IPS-18c (cell line): Measurements from ENCODE around the gene LTN1.
"Not testable (repeated sequence)": the region's sequence is repeated elsewhere in the genome, so short reads cannot be mapped to it uniquely, and the experiment has no call there.

Source experiments
- H3K4me3 ChIP-seq: 2 replicates; pipeline ENCODE4 v1.7.0; 2013; ENCODE audit warnings: low read depth, mild to moderate bottlenecking, low read length, moderate library complexity; ENCODE audit not compliant: insufficient read depth
- H3K9me3 ChIP-seq: one replicate; pipeline ENCODE4 v1.6.1; 2013; ENCODE audit warnings: mild to moderate bottlenecking, low read length, moderate library complexity; ENCODE audit not compliant: control insufficient read depth, insufficient read depth

LTN1 gene

DNA sequence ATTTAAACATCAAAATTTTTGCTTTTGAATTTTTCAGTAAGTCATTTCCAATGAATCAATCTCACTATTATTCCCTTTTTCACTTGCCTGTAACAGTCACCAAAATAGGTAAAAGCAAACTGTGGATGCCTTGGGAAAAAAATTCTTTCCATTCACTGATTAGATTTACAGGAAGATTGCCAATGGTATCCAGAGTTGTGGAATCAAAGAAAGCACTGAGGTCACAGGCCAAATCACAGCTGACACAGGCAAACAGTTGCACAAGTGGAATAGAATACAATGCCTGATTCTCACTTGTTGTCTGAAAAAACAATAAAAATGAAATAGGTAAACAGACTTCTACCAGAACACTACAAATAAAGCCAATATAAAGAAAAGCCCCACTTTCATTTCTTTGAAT, 48.4 kb downstream of the LTN1 start:
- no peak overlapping the region for H3K4me3 ChIP-seq
- no peaks in the 10 kb centered on the region for H3K9me3 ChIP-seq

DNA sequence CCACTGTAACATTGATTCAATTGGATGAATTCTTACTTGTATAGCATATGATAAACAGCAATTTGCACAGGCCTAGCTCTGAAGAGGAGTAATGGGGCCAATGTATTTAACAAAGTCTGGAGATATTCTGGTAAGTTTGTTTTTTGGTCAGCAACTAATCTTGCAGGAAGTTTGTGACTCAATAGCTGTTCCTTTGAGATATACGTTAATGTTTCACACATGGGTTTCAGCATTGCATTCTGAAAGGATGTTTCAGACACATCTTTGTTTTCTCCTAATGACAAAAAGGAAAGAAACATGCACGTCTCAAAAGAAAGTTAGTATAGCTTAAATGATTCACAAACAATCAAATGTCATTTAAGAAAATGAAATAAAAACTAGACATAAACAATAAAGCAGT, 49.0 kb downstream of the LTN1 start:
- H3K4me3 ChIP-seq = no peak overlapping the region
- H3K9me3 ChIP-seq = no peaks in the 10 kb centered on the region

DNA sequence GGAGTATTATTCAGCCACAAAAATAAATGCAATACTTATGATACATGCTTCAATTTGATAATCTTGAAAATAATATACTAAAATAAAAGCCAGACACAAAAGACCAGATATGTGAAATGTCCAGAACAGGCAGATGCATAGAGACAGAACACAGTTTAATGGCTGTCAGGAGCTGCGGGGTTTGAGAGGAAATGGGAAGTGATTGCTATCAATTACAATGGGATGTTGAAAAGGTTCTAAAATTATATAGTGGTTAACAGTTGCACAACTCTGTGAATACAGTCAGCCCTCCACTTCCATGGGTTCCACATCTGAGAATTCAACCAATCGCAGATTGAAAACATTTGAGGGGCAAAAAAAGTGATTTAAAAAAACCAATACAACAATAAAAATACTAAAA, 54.0 kb downstream of the LTN1 start:
- Histone ChIP-seq H3K9me3 (no peaks in the 10 kb centered on the region), H3K4me3 (no peak overlapping the region)

DNA sequence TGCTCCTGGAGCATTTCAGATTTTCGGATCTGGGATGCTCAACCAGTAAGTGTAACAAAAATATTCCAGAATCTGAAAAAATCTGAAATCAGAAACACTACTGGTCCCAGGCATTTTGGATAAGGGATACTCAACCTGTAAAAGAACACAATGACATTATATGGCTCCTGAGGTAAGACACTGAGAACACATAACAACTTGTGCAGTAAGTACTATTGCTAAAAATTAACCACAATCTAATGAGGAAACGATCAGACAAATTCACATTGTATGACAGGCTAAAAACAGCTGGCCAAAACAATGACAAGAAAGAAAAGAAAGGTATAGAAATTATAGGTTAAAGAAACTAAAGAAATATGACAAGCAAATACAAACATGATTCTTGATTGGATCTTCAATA, 54.9 kb downstream of the LTN1 start:
- no peaks in the 10 kb centered on the region for H3K9me3 ChIP-seq
- H3K4me3 ChIP-seq = no peak overlapping the region

DNA sequence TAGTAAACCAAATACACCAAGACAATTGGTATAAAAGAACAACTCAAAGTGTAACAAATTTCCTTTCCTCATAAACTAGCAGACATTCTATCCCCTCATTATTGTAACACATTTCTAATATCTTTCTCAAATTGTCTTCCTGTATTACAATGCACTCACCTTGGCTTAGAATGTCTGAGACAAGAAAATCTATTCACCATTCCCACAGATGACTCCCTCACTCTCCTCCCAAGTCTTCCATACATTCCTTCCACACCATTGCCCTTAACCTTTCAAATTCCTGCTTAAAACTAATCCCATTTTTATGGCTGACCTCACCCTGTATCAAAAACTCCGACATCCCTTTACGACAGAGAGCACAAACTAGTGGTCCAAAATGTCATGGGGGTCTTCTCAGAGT, 56.0 kb downstream of the LTN1 start:
- no peaks in the 10 kb centered on the region for H3K9me3 ChIP-seq
- H3K4me3 ChIP-seq = no peak overlapping the region

DNA sequence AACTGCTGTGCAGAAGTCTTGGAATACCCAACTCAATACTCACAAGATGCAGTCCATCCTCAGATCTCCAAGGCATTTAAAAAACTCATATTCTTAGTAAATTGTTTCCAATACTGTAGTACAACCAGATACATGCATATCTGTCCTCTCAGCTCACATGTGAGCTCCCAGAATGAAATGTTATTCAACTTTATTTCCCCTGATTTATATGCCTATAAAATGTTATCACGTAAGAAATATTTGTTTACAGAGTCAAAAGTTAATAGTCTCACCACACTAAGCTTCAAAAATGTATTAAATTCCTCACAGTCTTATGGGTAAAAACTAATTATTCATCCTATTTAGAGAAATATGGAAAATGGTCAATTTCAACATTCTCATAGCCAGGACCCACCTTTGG, 56.6 kb downstream of the LTN1 start:
- H3K9me3 ChIP-seq = no peaks in the 10 kb centered on the region
- H3K4me3 ChIP-seq = no peak overlapping the region

DNA sequence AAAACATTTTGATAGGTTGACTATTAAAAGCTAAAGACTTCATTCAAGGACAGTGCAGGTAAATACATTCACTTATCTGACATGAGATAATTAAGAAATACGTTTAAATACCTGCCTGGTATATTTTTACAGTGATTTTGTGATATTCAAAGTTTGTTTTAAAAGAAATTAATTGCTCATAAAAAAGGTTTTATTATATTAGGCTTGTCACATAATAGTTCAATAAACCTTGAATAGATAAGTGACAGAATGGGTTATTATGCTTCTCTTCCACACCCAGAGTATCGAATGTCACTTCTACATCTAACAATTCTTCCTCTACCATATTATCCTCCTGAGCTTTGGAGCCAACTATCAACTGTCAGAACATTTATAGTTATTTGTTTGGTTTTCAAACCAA, 60.0 kb downstream of the LTN1 start:
- Histone ChIP-seq H3K9me3 (no peaks in the 10 kb centered on the region), H3K4me3 (no peak overlapping the region)

DNA sequence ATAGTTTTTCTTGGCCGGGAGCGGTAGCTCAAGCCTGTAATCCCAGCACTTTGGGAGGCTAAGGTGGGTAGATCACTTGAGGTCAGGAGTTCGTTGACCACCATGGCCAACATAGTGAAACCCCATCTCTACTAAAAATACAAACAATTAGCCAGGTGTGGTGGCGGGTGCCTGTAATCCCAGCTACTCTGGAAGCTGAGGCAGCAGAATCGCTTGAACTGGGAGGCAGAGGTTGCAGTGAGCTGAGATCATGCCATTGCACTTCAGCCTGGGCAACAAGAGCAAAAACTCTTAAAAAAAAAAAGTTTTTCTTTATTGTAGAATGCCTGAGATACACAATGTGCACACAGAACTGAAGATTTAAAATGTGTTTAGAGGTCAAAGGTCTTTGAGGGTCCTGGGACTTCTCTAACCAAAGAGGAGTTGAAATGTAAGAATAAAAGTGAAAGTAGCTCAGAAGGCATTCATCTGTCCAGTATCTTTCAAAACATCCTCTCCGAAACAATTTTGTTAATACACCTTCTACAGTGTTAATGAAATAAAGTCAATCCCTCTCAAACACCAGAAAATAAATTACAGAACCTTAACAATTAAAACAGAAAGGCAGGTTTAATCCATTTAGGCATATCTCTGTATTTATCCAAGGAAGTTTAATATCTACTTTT, 60.8 kb downstream of the LTN1 start:
- H3K9me3 ChIP-seq, H3K4me3 ChIP-seq: not testable (repeated sequence)

DNA sequence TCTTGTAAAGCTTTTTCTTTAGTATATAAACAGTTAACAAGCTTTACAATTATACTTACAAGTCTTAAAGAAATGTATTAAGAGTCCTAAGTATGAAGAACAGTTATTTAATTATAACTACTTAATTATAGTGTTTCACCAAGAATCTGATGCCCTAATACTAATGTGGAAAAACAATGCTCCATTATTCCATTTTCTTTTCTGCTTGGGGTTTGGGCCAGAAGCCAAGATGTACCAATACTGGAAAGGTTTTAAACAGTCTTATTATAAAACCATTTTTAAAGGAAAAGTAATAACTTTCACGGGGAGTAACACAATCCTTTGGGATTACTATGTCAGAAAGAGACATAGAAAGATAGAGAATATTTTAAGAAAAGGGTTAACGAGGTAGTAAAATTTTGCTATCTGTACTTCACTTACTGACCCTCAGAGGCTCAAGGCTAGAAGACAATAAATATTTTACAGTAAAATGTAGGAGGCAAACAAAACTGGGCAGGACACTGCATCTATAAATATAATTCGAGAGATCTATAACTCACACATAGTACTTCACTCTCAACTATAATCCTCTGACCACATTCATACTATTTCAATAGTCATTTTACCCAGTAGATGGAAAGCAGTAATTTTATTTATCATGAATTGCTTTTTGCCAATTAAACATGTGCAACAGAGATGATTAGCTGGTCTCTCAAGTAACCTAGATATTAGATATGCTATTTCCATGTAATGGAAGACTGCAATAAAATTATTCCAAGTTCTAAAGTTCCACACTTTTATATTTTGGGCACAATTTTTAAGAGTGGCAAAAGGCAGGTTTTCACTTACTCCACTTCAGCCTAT, 63.9 kb downstream of the LTN1 start:
- H3K4me3 ChIP-seq = no peak overlapping the region

DNA sequence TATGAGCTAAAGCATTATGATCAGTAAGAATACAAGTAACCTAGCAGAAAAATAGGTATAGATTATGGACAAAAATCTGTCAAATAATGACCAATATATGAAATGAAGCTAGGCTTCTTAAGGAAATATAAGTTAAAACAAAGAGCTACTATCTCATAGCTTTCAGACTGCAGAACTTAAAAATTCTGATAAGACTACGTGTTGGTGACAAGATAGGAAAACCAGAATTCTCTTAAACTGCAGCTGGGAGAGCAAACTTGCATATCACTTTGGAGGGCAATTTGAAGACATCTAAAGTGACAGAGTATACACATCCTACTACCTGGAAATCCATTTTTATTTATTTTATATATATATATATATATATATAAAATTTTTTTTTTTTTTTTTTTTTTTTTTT, 65.5 kb downstream of the LTN1 start:
- Histone ChIP-seq H3K9me3 (no peaks in the 10 kb centered on the region), H3K4me3 (no peak overlapping the region)

More for the DNA sequence above, 63.9 kb downstream of the LTN1 start:
- H3K9me3 ChIP-seq = no peaks in the 10 kb centered on the region

DNA sequence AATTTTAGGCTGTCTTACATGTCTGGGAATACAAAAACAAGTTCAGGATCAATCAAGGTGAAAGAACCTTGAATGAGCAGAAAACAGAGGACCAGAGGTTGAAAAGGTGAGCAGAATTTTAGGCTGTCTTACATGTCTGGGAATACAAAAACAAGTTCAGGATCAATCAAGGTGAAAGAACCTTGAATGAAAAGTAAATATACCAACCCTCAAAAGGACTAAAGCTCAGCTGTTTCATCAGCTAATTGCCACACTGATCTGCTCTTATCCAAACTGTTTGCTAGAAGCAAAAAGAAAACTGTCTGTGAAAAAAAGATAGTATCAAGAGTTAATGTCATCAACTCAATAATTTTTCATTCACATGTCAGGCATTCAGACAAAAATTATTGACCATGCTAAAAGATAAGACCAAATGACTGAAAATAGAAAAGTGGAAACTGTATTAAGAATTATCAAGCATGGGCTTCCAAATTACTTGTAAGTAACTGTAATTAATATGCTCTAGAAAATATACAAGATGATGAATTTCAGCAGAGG, 69.2 kb downstream of the LTN1 start:
- H3K4me3 ChIP-seq = no peak overlapping the region
- H3K9me3 ChIP-seq = no peaks in the 10 kb centered on the region

DNA sequence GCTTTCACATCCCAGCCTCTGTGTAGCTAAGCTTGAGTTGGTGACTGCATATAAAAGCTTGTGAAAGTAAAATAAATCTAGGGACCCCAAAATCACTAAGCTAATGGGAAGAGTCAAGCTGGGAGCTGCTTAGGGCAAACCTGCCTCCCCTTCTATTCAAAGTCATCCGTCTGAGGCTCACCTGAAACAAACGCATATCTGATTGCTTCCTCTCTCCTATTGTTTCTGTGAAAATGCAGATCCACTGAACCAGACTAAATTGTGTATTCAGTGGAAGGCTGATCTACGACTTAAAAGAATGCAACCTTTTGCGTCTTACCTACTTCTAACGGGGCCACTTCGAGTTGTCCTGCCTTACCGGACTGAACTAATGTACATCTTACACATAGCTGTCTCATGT, 70.3 kb downstream of the LTN1 start:
- no peak overlapping the region for H3K4me3 ChIP-seq
- H3K9me3 ChIP-seq = no peaks in the 10 kb centered on the region

DNA sequence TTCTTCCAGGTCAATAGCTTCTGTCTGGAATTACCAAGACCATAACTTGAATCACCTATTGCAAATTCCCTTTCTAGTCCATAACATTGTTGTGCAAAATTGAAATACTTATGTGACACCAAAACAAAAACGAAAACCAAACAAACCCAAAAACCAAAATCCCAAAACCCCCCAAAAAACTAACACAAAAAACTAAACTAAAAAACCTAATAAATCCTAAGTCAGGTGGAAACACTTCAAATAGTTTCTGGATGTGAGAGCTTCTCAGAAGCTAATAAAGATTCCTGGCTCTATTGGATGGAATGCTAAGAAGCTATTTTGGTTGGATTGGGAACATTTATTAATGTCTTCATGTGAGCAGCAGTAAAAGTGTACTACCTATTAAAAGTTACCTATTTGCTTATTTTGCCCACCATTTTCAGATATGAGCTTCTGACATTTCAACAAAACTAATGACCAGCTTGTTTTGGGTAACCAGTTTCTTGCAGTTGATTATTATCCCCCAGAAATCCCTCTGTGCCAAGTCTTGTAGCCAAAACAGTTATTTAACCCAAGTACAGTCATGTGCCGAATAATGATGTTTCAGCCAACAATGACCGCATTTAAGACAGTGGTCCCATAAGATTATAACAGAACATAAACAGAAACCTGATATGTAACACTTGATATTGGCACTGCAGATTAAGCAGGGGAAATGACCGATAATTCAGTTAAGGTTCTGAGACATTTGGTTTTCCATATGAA, 76.4 kb downstream of the LTN1 start:
- Histone ChIP-seq H3K9me3 (no peaks in the 10 kb centered on the region), H3K4me3 (no peak overlapping the region)

DNA sequence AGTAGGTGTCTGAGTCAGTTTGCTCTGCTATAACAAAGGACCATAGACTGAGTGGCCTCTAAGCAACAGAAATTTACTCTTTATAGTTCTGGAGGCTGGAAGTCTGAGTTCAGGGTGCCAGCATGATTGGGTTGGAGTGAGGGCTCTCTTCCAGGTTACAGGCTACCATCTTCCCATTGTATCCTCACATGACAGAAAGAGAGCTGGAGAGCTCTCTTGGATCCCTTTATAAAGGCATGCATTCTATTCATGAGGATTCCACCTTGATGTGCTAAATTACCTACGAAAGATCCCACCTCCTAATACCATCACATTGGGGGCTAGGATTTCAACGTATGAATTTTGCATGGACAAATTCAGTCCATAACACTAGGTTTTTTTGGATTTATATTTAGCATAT, 79.6 kb downstream of the LTN1 start:
- H3K4me3 ChIP-seq = no peak overlapping the region
- H3K9me3 ChIP-seq = no peaks in the 10 kb centered on the region

DNA sequence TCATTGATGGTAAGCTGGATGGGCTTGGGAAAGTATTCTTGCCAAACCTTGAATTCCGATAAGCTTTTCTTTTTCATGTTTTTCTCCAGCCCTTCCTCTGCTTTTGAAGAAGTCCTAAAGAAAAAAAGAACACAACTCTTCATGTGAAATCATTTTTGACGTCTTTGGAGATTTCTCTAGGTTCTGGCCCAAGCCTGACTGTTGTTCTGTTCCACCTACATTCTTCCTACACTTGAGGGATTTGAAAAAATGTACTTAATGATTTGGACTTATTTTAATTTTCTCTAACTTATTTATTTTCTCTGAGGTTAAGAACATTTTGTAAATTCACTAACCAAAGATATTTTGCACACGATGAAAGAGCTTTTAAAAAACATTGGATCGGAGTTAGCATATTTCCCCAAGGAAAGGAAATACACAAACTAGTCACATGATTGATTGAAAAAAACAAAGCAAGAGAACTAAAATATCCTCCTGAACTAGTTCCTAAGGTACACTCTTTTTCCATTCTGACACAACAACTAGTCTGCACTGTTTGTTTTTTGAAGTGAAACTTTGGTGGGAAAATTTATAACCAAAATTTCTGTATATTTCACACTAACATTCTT, 82.3 kb downstream of the LTN1 start:
- H3K9me3 ChIP-seq = no peaks in the 10 kb centered on the region

DNA sequence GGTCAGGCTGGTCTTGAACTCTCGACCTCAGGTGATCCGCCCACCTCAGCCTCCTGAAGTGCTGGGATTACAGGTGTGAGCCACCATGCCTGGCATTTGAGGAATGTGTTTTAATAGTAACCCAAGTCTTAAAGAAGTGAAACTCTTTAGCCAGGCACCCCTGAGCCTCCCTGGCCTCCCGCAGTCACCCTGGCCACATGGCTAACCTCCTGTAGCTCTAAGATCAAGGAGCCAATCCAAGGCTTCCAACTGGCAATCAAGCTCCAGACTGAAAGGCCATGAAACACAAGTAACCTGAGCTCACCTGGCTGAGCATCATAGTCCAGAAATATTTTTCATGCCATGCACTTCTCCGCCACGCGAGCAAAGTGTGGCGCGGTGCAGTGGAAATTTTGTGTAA, 84.3 kb downstream of the LTN1 start:
- no peak overlapping the region for H3K4me3 ChIP-seq
- H3K9me3 ChIP-seq = no peaks in the 10 kb centered on the region

More for the DNA sequence above, 82.3 kb downstream of the LTN1 start:
- H3K4me3 ChIP-seq = no peak overlapping the region

DNA sequence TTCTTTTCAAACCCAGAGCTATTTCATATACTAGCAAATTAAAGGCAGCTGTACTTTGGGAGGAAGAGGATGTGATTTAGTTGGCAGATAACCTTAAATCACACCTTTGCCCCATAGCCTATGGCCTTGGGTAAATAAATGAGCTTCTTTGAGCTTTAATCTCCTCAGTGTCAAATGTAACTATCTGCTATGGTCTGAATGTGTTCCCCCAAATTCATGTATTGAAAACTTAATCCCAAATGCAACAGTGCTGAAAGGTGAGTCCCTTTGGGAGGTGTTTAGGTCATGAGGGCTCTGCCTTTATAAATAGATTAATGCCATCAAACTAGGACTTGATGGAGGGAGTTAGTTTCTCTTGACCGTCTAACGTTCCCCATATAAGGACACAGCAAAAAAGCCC, 85.8 kb downstream of the LTN1 start:
- no peak overlapping the region for H3K4me3 ChIP-seq

More for the DNA sequence above, 85.8 kb downstream of the LTN1 start:
- no peaks in the 10 kb centered on the region for H3K9me3 ChIP-seq
